GM19240 (cell line): ENCODE data around the gene PLXNA1.
A peak's percentile ranks its signal among the peaks of the same experiment; 100 is the strongest.

Experiments
- DNase-seq: peaks from one replicate; pipeline ENCODE4 v3.0.0; 2011; ENCODE audit warnings: low spot score; ENCODE audit not compliant: insufficient read length

Gene PLXNA1

GRCh38 chr3:126967386-126967785, 15.5 kb upstream of the PLXNA1 start:
- no peak for DNase-seq

GRCh38 chr3:126968391-126969390, 14.2 kb upstream of the PLXNA1 start:
- DNase-seq = no peak

- DNase-seq = no peak
These were observed 13.3 kb upstream of the PLXNA1 start for GRCh38 chr3:126969586-126969985.

GRCh38 chr3:126970101-126970500, 12.8 kb upstream of the PLXNA1 start:
- DNase-seq = no peak

- DNase-seq = no peak
These were observed 12.0 kb upstream of the PLXNA1 start for GRCh38 chr3:126970921-126971320.

GRCh38 chr3:126971891-126972351, 11.0 kb upstream of the PLXNA1 start:
- DNase-seq = no peak

- no peak for DNase-seq
These were observed 10.0 kb upstream of the PLXNA1 start for GRCh38 chr3:126972866-126973265.

GRCh38 chr3:126973814-126974213, 9.1 kb upstream of the PLXNA1 start:
- DNase-seq = no peak

GRCh38 chr3:126974756-126975155, 8.2 kb upstream of the PLXNA1 start:
- no peak for DNase-seq

GRCh38 chr3:126976906-126977305, 6.0 kb upstream of the PLXNA1 start:
- DNase-seq = no peak

GRCh38 chr3:126977821-126978220, 5.1 kb upstream of the PLXNA1 start:
- no peak for DNase-seq

- no peak for DNase-seq
These were observed 4.6 kb upstream of the PLXNA1 start for GRCh38 chr3:126978291-126978690.

- DNase-seq = no peak
These were observed 3.8 kb upstream of the PLXNA1 start for GRCh38 chr3:126979046-126979628.

- DNase-seq = no peak
These were observed 2.6 kb upstream of the PLXNA1 start for GRCh38 chr3:126980266-126980811.

- DNase-seq = peak; percentile 72
These were observed 817 bp upstream of the PLXNA1 start for GRCh38 chr3:126982126-126982470.

- DNase-seq = no peak
These were observed 349 bp downstream of the PLXNA1 start for GRCh38 chr3:126983276-126983652.

- DNase-seq = no peak
These were observed 907 bp downstream of the PLXNA1 start for GRCh38 chr3:126983653-126984390.

GRCh38 chr3:126984391-126985131, 1.6 kb downstream of the PLXNA1 start:
- no peak for DNase-seq

GRCh38 chr3:126985132-126985985, 2.4 kb downstream of the PLXNA1 start:
- DNase-seq = no peak

- no peak for DNase-seq
These were observed 3.1 kb downstream of the PLXNA1 start for GRCh38 chr3:126986001-126986400.
